Body of pancreas (tissue), 4 donors: ENCODE data around the gene FGF3. TPM values are rescaled to one million over a fixed set of nuclear protein-coding genes. Genes with fewer than 3 reads are reported as not detected.

Source experiments
- ATAC-seq: fragments of 150-250 bp; one replicate; pipeline ENCODE4 v1.9.1; 2016
- DNase-seq, 4 donors: peaks; one replicate each; pipeline ENCODE4 v3.0.0-alpha.2; 2019
- H3K27ac ChIP-seq, 4 donors: fragments of 200-600 bp; sonication (generic); 1 replicate in 3 of 4; 2 replicates in 1 of 4; pipeline versions ENCODE4 v1.5.1 to v1.6.1; 2016 to 2019; ENCODE audit warnings: mild to moderate bottlenecking in 1 of 4, mixed read lengths in 1 of 4, moderate library complexity in 1 of 4
- H3K27me3 ChIP-seq, 2 donors: fragments of 200-600 bp; sonication (generic); one replicate each; pipeline ENCODE4 v1.6.0; 2016; ENCODE audit warnings: mild to moderate bottlenecking in 1 of 2
- H3K36me3 ChIP-seq, 2 donors: fragments of 200-600 bp; sonication (generic); replicated peaks in 1 of 2; 2 replicates each; pipeline ENCODE4 v1.5.1; 2016; ENCODE audit warnings: low read depth in 2 of 2; ENCODE audit not compliant: insufficient read depth in 1 of 2
- H3K4me1 ChIP-seq: fragments of 200-600 bp; sonication (generic); one replicate; pipeline ENCODE4 v1.6.0; 2016
- H3K4me3 ChIP-seq, 2 donors: fragments of 200-600 bp; sonication (generic); 1 replicate in 1 of 2; 2 replicates in 1 of 2; pipeline ENCODE4 v1.5.1; 2016 to 2019
- H3K9me3 ChIP-seq, 3 donors: fragments of 200-600 bp; sonication (generic); 1 replicate in 2 of 3; 2 replicates in 1 of 3; pipeline ENCODE4 v1.5.1; 2016
- POLR2A ChIP-seq, 3 donors: fragments of 450-650 bp; IDR thresholded peaks; one replicate each; pipeline ENCODE4 v1.6.1; 2016; ENCODE audit warnings: antibody characterized with exemption in 3 of 3, mild to moderate bottlenecking in 2 of 3
- WGBS, 2 donors: methylation state at CpG; one replicate each; pipeline ENCODE4 v1.1.5; 2017; 5-methylcytosine and 5-hydroxymethylcytosine counted together
- intact Hi-C: fragments of 100-400 bp; cut with DNase I; formaldehyde crosslinking; loops from one replicate; pipeline ENCODE4 v1.15.1; 2023
- total RNA-seq, 2 donors: library from RNA; depleted of rRNA; stranded (reverse); fragments of >200 nt; gene quantifications; one replicate each; pipeline ENCODE4 v1.1.0, GENCODE V29; 2016
- TF ChIP-seq, protein P1 (sequence below), 7 experiments: fragments of 450-650 bp in 4 of 7; fragments of 200-600 bp in 3 of 7; sonication (generic) in 3 of 7; IDR thresholded peaks; one replicate each; pipeline ENCODE4 v1.5.1; 2016 to 2019; ENCODE audit warnings: antibody characterized with exemption in 7 of 7

FGF3 gene
- total RNA-seq, 2 donors from 2014 or later, result not detected

- no peak for TF ChIP-seq POLR2A (IDR thresholded peaks at IDR 0.05)
- TF ChIP-seq, protein P1, sequence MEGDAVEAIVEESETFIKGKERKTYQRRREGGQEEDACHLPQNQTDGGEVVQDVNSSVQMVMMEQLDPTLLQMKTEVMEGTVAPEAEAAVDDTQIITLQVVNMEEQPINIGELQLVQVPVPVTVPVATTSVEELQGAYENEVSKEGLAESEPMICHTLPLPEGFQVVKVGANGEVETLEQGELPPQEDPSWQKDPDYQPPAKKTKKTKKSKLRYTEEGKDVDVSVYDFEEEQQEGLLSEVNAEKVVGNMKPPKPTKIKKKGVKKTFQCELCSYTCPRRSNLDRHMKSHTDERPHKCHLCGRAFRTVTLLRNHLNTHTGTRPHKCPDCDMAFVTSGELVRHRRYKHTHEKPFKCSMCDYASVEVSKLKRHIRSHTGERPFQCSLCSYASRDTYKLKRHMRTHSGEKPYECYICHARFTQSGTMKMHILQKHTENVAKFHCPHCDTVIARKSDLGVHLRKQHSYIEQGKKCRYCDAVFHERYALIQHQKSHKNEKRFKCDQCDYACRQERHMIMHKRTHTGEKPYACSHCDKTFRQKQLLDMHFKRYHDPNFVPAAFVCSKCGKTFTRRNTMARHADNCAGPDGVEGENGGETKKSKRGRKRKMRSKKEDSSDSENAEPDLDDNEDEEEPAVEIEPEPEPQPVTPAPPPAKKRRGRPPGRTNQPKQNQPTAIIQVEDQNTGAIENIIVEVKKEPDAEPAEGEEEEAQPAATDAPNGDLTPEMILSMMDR (IDR thresholded peaks at IDR 0.05), result no peak
- no peaks in the 10 kb centered on the region for H3K36me3 ChIP-seq
- no peaks in the 10 kb centered on the region for H3K9me3 ChIP-seq
- no peak for DNase-seq
- H3K4me1 ChIP-seq, result no peaks in the 10 kb centered on the region
- ATAC-seq, result no peak
- H3K27ac ChIP-seq, result no peak overlapping the region
- no peak overlapping the region for H3K4me3 ChIP-seq
- intact Hi-C loops, result no loop called here
- WGBS, 2 donors, result 67 to 75% methylated on average over 3 of the region's 3 CpGs
- no peaks in the 10 kb centered on the region for H3K27me3 ChIP-seq
Observed at GRCh38 chr11:69866648-69867047, 47.4 kb upstream of the FGF3 start.

DNA sequence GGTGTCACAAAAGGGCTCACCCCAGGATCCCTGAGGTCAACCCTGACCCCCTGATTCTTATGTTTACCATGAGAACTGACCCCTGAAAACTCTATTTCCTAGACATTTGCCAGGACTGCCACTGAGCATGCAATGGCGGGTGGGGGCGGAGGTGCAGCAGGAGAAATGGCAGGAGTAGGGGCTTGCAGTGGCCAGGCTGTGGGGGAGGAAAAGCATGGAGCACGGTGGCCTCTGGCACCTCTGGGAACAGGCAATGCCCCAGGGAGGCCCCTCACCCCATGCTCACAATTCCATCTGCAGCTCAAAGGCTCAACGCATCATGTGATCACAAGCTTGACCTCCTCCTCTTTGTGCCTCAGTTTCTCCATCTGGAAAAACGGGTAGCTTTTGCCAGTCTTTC is 46.5 kb upstream of the FGF3 start:
- WGBS, 2 donors, result 63 to 65% methylated on average over 5 of the region's 5 CpGs
- ATAC-seq (no peak), DNase-seq (no peak)
- H3K27ac ChIP-seq, result no peak overlapping the region
- H3K4me3 ChIP-seq, result no peak overlapping the region
- H3K27me3 ChIP-seq, result no peaks in the 10 kb centered on the region
- no peaks in the 10 kb centered on the region for H3K4me1 ChIP-seq
- no peaks in the 10 kb centered on the region for H3K36me3 ChIP-seq
- TF ChIP-seq, protein P1 (IDR thresholded peaks at IDR 0.05), result no peak
- TF ChIP-seq POLR2A (IDR thresholded peaks at IDR 0.05), result no peak
- intact Hi-C loops, result no loop called here
- no peaks in the 10 kb centered on the region for H3K9me3 ChIP-seq

GRCh38 chr11:69864686-69865661 is 45.8 kb upstream of the FGF3 start:
- H3K27ac ChIP-seq, result no peak overlapping the region
- no peaks in the 10 kb centered on the region for H3K27me3 ChIP-seq
- no peaks in the 10 kb centered on the region for H3K9me3 ChIP-seq
- no peak overlapping the region for H3K4me3 ChIP-seq
- DNase-seq (no peak), ATAC-seq (no peak)
- intact Hi-C loops, result no loop called here
- no peak for TF ChIP-seq POLR2A (IDR thresholded peaks at IDR 0.05)
- TF ChIP-seq, protein P1 (IDR thresholded peaks at IDR 0.05), result no peak
- WGBS, 2 donors, result 57 to 64% methylated on average over 26 to 27 of the region's 27 CpGs
- H3K4me1 ChIP-seq, result no peaks in the 10 kb centered on the region
- no peaks in the 10 kb centered on the region for H3K36me3 ChIP-seq

DNA sequence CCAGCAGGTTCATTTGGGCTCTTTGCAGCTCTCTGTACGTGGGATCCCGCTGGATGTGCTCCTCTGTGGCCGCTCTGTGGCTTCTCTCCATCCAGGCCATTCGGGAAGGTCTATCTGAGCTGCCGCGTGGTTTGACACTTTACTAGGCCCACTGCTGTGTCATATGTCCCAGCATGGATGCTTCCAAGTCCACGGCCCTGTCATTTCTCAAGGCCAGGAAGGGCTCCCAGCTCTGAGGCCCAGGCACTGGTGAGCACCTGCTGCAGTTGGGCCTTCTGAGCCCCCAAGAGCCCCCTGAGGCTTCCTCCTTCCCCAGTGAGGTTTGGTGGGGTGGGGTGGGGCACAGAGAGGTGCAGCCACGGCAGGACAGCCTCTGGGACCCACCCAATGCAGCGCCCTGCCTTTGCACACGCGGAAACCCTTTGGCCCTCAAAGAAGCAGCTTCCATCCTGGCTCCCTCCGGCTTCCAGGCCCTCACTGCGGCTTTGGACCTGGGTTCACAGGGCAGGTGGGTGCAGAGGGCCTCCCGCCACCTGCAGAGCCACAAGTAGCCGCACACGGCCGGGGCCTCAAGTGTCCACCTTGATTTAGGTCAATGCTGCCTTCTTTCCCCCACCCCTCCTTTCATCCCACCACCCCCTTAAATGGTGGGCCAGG is 44.5 kb upstream of the FGF3 start:
- no peaks in the 10 kb centered on the region for H3K9me3 ChIP-seq
- no peaks in the 10 kb centered on the region for H3K27me3 ChIP-seq
- DNase-seq (no peak), ATAC-seq (no peak)
- H3K27ac ChIP-seq, result no peak overlapping the region
- 73 to 75% methylated on average over 10 to 17 of the region's 17 CpGs for WGBS, 2 donors
- intact Hi-C loops, result no loop called here
- TF ChIP-seq POLR2A (IDR thresholded peaks at IDR 0.05), result no peak
- TF ChIP-seq, protein P1 (IDR thresholded peaks at IDR 0.05), result no peak
- H3K4me1 ChIP-seq, result no peaks in the 10 kb centered on the region
- H3K36me3 ChIP-seq, result no peaks in the 10 kb centered on the region
- no peak overlapping the region for H3K4me3 ChIP-seq
